AG10803 (cell line): Measurements from ENCODE around the gene PDZD4.

Experiments used
- DNase-seq: peaks from one replicate; pipeline ENCODE4 v3.0.0; 2010; ENCODE audit warnings: low read depth
- H3K4me3 ChIP-seq: 2 replicates; pipeline ENCODE4 v1.5.1; 2011; ENCODE audit warnings: mild to moderate bottlenecking, low read length, control low read depth
- TF ChIP-seq, protein P1 (sequence below): conservative IDR thresholded peaks from 2 replicates; pipeline ENCODE4 v1.5.1; 2011; ENCODE audit warnings: mild to moderate bottlenecking, low read length, control low read depth, inconsistent platforms

PDZD4 gene

GRCh38 chrX:153853180-153853901 lies 23.0 kb upstream of the PDZD4 start:
- DNase-seq, result no peak
- TF ChIP-seq, protein P1, sequence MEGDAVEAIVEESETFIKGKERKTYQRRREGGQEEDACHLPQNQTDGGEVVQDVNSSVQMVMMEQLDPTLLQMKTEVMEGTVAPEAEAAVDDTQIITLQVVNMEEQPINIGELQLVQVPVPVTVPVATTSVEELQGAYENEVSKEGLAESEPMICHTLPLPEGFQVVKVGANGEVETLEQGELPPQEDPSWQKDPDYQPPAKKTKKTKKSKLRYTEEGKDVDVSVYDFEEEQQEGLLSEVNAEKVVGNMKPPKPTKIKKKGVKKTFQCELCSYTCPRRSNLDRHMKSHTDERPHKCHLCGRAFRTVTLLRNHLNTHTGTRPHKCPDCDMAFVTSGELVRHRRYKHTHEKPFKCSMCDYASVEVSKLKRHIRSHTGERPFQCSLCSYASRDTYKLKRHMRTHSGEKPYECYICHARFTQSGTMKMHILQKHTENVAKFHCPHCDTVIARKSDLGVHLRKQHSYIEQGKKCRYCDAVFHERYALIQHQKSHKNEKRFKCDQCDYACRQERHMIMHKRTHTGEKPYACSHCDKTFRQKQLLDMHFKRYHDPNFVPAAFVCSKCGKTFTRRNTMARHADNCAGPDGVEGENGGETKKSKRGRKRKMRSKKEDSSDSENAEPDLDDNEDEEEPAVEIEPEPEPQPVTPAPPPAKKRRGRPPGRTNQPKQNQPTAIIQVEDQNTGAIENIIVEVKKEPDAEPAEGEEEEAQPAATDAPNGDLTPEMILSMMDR, result no peak
- H3K4me3 ChIP-seq, result no peak overlapping the region

GRCh38 chrX:153851981-153852380 lies 21.6 kb upstream of the PDZD4 start:
- TF ChIP-seq, protein P1, result no peak
- no peak for DNase-seq
- no peak overlapping the region for H3K4me3 ChIP-seq

GRCh38 chrX:153848325-153848724 lies 18.0 kb upstream of the PDZD4 start:
- H3K4me3 ChIP-seq, result no peak overlapping the region
- TF ChIP-seq, protein P1, result no peak
- no peak for DNase-seq

DNA sequence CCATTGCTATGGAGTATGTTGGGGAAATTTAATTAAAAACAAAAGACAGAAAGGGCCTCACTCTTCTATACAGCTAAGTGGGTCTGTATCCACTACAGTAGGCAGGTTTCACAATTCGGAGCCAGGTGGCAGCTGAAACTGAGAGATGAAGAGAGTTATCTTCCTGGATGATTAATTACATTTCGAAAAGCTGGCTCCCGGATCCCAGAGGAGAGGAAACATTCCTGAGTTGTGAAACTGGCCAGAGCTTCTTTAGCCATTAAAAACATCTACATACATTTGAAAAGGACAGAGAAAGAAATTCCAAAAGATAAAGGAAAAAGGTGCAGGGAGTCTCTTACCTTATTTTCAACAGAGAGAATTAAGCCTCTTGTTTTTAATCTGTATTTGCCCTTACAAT lies 15.5 kb upstream of the PDZD4 start:
- no peak for DNase-seq
- no peak overlapping the region for H3K4me3 ChIP-seq

GRCh38 chrX:153845195-153845594 lies 14.9 kb upstream of the PDZD4 start:
- TF ChIP-seq, protein P1, result no peak
- no peak overlapping the region for H3K4me3 ChIP-seq

More for the DNA sequence above, 15.5 kb upstream of the PDZD4 start:
- TF ChIP-seq, protein P1, result no peak

DNA sequence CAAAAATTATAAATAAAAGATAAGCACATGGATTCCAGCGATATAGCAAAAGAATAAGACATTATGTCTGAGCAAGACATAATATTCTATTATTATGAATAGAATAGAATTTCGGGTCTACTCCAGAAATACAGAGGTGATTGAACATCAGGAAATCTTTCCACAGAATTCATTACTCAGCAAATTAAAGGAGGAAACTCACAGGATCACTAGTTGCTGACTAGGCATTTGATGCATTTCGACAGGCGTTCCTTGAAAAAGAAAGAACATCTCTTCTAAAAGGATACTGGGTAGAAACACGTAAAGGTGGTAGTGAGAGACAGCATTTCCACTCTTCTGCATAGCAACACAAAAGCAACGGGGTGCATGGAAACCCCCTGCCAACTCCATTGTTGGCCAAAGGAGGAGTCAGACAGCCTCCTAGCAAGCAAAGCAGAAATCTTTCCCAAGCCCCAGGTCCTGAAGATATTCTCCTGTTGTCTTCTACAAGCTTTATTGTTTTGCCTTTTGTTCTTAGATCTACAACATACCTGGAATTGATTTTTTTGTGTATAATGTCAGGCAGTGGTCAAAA lies 14.3 kb upstream of the PDZD4 start:
- DNase-seq, result no peak
- TF ChIP-seq, protein P1, result no peak
- H3K4me3 ChIP-seq, result no peak overlapping the region

More at GRCh38 chrX:153845195-153845594, 14.9 kb upstream of the PDZD4 start:
- no peak for DNase-seq

DNA sequence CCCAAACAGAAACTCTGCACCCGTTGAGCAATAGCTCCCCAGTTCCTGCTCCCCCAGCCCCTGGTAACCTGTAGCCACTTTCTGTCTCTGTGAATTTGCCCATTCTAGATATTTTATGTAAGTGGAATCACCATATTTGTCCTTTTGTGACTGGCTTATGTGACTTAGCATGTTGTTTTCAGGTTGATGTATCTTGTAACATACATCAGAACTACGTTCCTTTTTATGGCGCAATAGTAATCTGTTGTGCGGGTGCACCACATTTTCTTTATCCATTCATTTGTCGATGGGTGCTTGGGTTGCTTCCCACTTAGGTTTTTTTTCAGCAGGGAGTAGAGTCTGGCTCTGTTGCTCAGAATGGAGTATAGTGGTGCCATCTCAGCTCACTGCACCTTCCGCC lies 6.6 kb upstream of the PDZD4 start:
- H3K4me3 ChIP-seq, result no peak overlapping the region
- DNase-seq, result no peak
- TF ChIP-seq, protein P1, result no peak
